ENCODE data around the gene CDH4.

The CDH4 gene

GRCh38 chr20:61608275-61609085, 356.4 kb downstream of the CDH4 start:
- peak; percentile 40 for DNase-seq (ENCODE audit: low spot score)

GRCh38 chr20:61609461-61609860, 357.4 kb downstream of the CDH4 start:
- no peak for DNase-seq (ENCODE audit: low spot score)

GRCh38 chr20:61611401-61612180, 359.5 kb downstream of the CDH4 start:
- DNase-seq (ENCODE audit: low spot score), result no peak

- DNase-seq (ENCODE audit: low spot score), result no peak
These were observed 362.1 kb downstream of the CDH4 start for GRCh38 chr20:61613917-61614705.

- DNase-seq (ENCODE audit: low spot score), result no peak
These were observed 362.6 kb downstream of the CDH4 start for GRCh38 chr20:61614706-61615100.

- no peak for DNase-seq (ENCODE audit: low spot score)
These were observed 363.7 kb downstream of the CDH4 start for GRCh38 chr20:61615806-61616205.

- DNase-seq (ENCODE audit: low spot score), result no peak
These were observed 367.7 kb downstream of the CDH4 start for GRCh38 chr20:61619751-61620150.

- DNase-seq (ENCODE audit: low spot score), result no peak
These were observed 368.1 kb downstream of the CDH4 start for GRCh38 chr20:61620174-61620573.

- no peak for DNase-seq (ENCODE audit: low spot score)
These were observed 369.1 kb downstream of the CDH4 start for GRCh38 chr20:61621035-61621730.

- DNase-seq (ENCODE audit: low spot score), result no peak
These were observed 369.8 kb downstream of the CDH4 start for GRCh38 chr20:61621852-61622251.

- DNase-seq (ENCODE audit: low spot score), result no peak
These were observed 371.4 kb downstream of the CDH4 start for GRCh38 chr20:61623451-61623850.

GRCh38 chr20:61625246-61625645, 373.2 kb downstream of the CDH4 start:
- DNase-seq (ENCODE audit: low spot score), result no peak

- DNase-seq (ENCODE audit: low spot score), result no peak
These were observed 374.4 kb downstream of the CDH4 start for GRCh38 chr20:61626412-61626811.

- peak; percentile 25 for DNase-seq (ENCODE audit: low spot score)
These were observed 375.8 kb downstream of the CDH4 start for GRCh38 chr20:61627791-61628415.

GRCh38 chr20:61628480-61628879, 376.4 kb downstream of the CDH4 start:
- DNase-seq (ENCODE audit: low spot score), result no peak

- no peak for DNase-seq (ENCODE audit: low spot score)
These were observed 377.0 kb downstream of the CDH4 start for GRCh38 chr20:61628901-61629601.

- no peak for DNase-seq (ENCODE audit: low spot score)
These were observed 377.7 kb downstream of the CDH4 start for GRCh38 chr20:61629602-61630390.

GRCh38 chr20:61630391-61630650, 378.3 kb downstream of the CDH4 start:
- DNase-seq (ENCODE audit: low spot score), result no peak

GRCh38 chr20:61630816-61631215, 378.8 kb downstream of the CDH4 start:
- DNase-seq (ENCODE audit: low spot score), result no peak

- DNase-seq (ENCODE audit: low spot score), result peak; percentile 32
These were observed 379.7 kb downstream of the CDH4 start for GRCh38 chr20:61631751-61632150.
